ENCODE measurements around the gene CFAP206. TPM values are rescaled to one million over a fixed set of nuclear protein-coding genes. Genes with fewer than 3 reads are reported as not detected.
A peak's percentile ranks its signal among the peaks of the same experiment; 100 is the strongest.

The CFAP206 gene
- total and polyA plus RNA-seq, 10 of the 15 experiments (the other 5 are each of a cell fraction or from before 2014, with no cell fraction given): 0.04 to 0.24 (median 0.09) TPM; not detected in 6

DNA sequence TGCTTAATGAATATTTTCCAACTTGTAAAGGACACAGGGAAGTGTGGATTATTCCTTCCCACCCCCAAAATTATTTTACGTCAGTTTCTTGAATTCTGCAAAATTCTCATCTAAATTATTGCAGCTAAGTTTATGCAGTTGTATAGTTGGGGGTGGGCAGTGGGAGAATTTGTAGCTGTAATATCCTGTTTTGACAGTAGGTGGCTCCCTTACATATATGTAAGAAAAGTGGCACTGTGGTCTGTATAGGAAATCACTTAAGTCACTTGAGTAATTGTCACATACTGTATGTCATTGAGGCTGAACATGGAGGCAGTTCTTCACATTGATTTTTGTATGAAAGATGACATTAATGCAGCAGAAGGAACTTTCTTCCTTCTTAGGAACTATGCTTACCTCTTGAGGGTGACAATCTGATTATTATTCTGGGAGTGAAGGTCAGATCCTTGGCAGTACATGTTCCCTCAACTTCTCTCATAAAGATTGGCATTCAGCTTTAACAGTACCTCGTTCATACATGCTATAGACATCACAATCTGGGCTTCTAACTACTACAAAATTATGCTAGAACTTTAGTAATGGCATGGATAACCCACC is 14.6 kb upstream of the CFAP206 start:
- CTCF ChIA-PET: interaction anchor here (0.6 to 2.9 kb wide), 54 partner anchors 8 to 1979 kb away, joined by 3 to 37 read pairs (median 4); partner anchors contain the start of genes C6orf163, CFAP206 and SMIM8
- TF ChIP-seq KAT2A (conservative IDR thresholded peaks at IDR 0.05; ENCODE audit: control insufficient read depth, low read depth, low read length) (no peak), MYC (IDR thresholded peaks at IDR 0.05; ENCODE audit: insufficient read depth, insufficient read length, insufficient replicate concordance, low read length, severe bottlenecking) (no peak), IKZF1 (conservative IDR thresholded peaks at IDR 0.05) (no peak), TARDBP (IDR thresholded peaks at IDR 0.05; ENCODE audit: borderline replicate concordance) (no peak), KLF5 (IDR thresholded peaks at IDR 0.05; ENCODE audit: partially characterized antibody) (no peak), RCOR1 (conservative IDR thresholded peaks at IDR 0.05; ENCODE audit: low read depth, low read length) (no peak), NBN (IDR thresholded peaks at IDR 0.05) (no peak), RUNX3 (IDR thresholded peaks at IDR 0.05; ENCODE audit: low read length) (peak; percentile 53; the same call in 1 of the 2 replicates), GABPA (IDR thresholded peaks at IDR 0.05; ENCODE audit: low read depth) (no peak), TBL1XR1 (IDR thresholded peaks at IDR 0.05; ENCODE audit: low read depth, low read length) (no peak), WRNIP1 (IDR thresholded peaks at IDR 0.05; ENCODE audit: borderline replicate concordance, low read depth, low read length) (no peak), HDAC6 (IDR thresholded peaks at IDR 0.05; ENCODE audit: unreplicated experiment) (no peak), SMC3 (IDR thresholded peaks at IDR 0.05; ENCODE audit: borderline replicate concordance, low read length) (peak; percentile 52; the same call in 1 of the 2 replicates), SREBF2 (IDR thresholded peaks at IDR 0.05; ENCODE audit: low read length) (no peak), SUZ12 (IDR thresholded peaks at IDR 0.05; ENCODE audit: unreplicated experiment) (no peak), NFXL1 (IDR thresholded peaks at IDR 0.05; ENCODE audit: borderline replicate concordance) (no peak), RELA (IDR thresholded peaks at IDR 0.05; ENCODE audit: borderline replicate concordance, partially characterized antibody) (no peak), SMARCA5 (IDR thresholded peaks at IDR 0.05) (no peak), SREBF1 (IDR thresholded peaks at IDR 0.05; ENCODE audit: low read length) (no peak), JUND (IDR thresholded peaks at IDR 0.05; ENCODE audit: low read depth, low read length) (no peak)
- TF ChIP-seq, protein P1, sequence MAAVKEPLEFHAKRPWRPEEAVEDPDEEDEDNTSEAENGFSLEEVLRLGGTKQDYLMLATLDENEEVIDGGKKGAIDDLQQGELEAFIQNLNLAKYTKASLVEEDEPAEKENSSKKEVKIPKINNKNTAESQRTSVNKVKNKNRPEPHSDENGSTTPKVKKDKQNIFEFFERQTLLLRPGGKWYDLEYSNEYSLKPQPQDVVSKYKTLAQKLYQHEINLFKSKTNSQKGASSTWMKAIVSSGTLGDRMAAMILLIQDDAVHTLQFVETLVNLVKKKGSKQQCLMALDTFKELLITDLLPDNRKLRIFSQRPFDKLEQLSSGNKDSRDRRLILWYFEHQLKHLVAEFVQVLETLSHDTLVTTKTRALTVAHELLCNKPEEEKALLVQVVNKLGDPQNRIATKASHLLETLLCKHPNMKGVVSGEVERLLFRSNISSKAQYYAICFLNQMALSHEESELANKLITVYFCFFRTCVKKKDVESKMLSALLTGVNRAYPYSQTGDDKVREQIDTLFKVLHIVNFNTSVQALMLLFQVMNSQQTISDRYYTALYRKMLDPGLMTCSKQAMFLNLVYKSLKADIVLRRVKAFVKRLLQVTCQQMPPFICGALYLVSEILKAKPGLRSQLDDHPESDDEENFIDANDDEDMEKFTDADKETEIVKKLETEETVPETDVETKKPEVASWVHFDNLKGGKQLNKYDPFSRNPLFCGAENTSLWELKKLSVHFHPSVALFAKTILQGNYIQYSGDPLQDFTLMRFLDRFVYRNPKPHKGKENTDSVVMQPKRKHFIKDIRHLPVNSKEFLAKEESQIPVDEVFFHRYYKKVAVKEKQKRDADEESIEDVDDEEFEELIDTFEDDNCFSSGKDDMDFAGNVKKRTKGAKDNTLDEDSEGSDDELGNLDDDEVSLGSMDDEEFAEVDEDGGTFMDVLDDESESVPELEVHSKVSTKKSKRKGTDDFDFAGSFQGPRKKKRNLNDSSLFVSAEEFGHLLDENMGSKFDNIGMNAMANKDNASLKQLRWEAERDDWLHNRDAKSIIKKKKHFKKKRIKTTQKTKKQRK (IDR thresholded peaks at IDR 0.05; ENCODE audit: low read depth, low read length): no peak

More for the DNA sequence above, 14.6 kb upstream of the CFAP206 start:
- Histone ChIP-seq H2AFZ (ENCODE audit: control insufficient read depth, low read depth, low read length) (no peak overlapping the region; the same call in 1 of the 2 replicates), H3K9ac (ENCODE audit: control insufficient read depth, insufficient read depth, low read length) (no peak overlapping the region), H3K27ac (ENCODE audit: control insufficient read depth, insufficient read depth) (no peak overlapping the region), H3K27me3 (replicated peaks in 1 of 2; ENCODE audit: control insufficient read depth in 2 of 2, insufficient read depth in 2 of 2, low read length in 1 of 2) (no peaks in the 10 kb centered on the region), H3K4me1 (ENCODE audit: control insufficient read depth, insufficient read depth, low read length) (no peaks in the 10 kb centered on the region), H3K79me2 (ENCODE audit: control insufficient read depth, insufficient read depth, low read length) (no peaks in the 10 kb centered on the region), H4K20me1 (ENCODE audit: control insufficient read depth, insufficient read depth) (no peaks in the 10 kb centered on the region), H3K4me3 (no peak overlapping the region), H3K36me3 (ENCODE audit: control insufficient read depth in 2 of 2, insufficient read depth in 2 of 2, low read length in 1 of 2) (no peaks in the 10 kb centered on the region), H3K9me3 (replicated peaks; ENCODE audit: control insufficient read depth, insufficient read depth, low read length) (no peaks in the 10 kb centered on the region), H3K4me2 (ENCODE audit: control insufficient read depth, insufficient read depth) (no peak overlapping the region)
- BruUV-seq (replicated peaks): no TSS peak
- ChIA-PET SMC1A (ENCODE audit: uncharacterized antibody, unreplicated experiment) (interaction anchor here (0.6 to 2.5 kb wide), 44 partner anchors 9 to 1526 kb away, joined by 3 to 39 read pairs (median 3); partner anchors contain the start of gene SLC35A1), RAD21 (ENCODE audit: unreplicated experiment) (interaction anchor here (0.6 to 2.9 kb wide), 26 partner anchors 9 to 1526 kb away, joined by 3 to 46 read pairs (median 5); partner anchors contain the start of genes AKIRIN2, CFAP206 and CNR1), POLR2A (interaction anchor here (1.1 kb wide), 1 partner anchor 11 kb away, joined by 3 read pairs; no protein-coding TSS in a partner anchor)
- WGBS (ENCODE audit: insufficient coverage, insufficient replicate concordance, low lambda C conversion rate, missing lambda C conversion rate): 0% methylated on average over 2 of the region's 2 CpGs
- DNase-seq (ENCODE audit: low read depth, low spot score) (no peak), FAIRE-seq (no peak), ATAC-seq (peak; percentile 84)
- intact Hi-C loops (cut with micrococcal nuclease; ENCODE audit: unreplicated experiment) (loop anchor here (2.0 to 5.0 kb wide), 6 partner anchors 80 to 1479 kb away; partner anchors contain the start of gene SLC35A1), in situ Hi-C loops (cut with MboI) (loop anchor here (5.0 kb wide), 2 partner anchors 256 to 1479 kb away; no protein-coding TSS in a partner anchor)
